ENCODE measurements around the gene SRSF8. TPM values are rescaled to one million over a fixed set of nuclear protein-coding genes. Genes with fewer than 3 reads are reported as not detected.

The SRSF8 gene
- total and polyA plus RNA-seq, 4 donors = 22.6 to 49.0 (median 32.7) TPM

DNA sequence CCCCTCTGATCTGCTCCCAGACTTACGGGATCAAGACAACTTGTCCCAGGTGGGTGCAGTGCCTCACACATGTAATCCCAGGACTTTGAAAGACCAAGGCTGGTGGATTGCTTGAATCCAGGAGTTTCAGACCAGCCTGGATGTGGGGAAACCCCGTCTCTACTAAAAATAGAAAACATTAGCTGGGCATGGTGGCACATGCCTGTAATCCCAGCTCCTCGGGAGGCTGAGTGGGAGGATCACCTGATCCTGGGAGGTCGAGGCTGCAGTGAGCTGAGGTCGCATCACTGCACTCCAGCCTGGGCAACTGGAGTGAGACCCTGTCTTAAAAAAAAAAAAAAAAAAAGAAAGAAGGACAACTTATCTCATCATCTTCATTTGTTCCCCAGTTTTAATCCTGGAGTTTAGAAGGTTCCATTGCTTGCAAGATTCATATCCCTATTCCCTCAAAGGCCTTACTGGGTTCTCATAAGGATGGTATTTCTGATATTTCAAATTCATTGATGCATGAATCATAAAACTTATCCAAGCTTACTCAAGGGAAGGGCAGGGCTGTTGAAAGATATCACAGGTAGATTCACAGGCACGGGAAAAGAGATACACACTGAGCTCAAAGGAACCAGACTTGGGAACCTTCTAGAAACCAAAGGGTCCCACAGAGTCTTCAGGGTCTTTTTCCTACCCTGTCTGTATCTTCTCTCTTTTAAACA, 37.6 kb downstream of the SRSF8 start:
- ATAC-seq (ENCODE audit: insufficient read depth, low FRiP score) (no peak), DNase-seq (no peak)
- no peak for TF ChIP-seq CTCF (IDR thresholded peaks at IDR 0.05; ENCODE audit: control extremely low read depth, extremely low read depth)
- WGBS, 2 donors = 92% methylated on average over 6 of the region's 6 CpGs
- Histone ChIP-seq H3K27ac (ENCODE audit: low read depth in 1 of 2, low read length in 1 of 2) (no peak overlapping the region), H3K4me3 (no peak overlapping the region), H3K36me3 (ENCODE audit: control insufficient read depth in 4 of 4, insufficient read depth in 4 of 4, low read length in 4 of 4) (no peaks in the 10 kb centered on the region), H3K4me1 (ENCODE audit: control insufficient read depth in 5 of 5, insufficient read depth in 5 of 5, low read length in 5 of 5) (peaks cover 0 to 10% (median 4%) of the 10 kb centered on the region in 5 donors), H3K9me3 (ENCODE audit: control insufficient read depth in 4 of 4, insufficient read depth in 3 of 4, low read length in 3 of 4) (no peaks in the 10 kb centered on the region), H3K9ac (ENCODE audit: insufficient read depth in 1 of 2, low read length in 2 of 2) (no peak overlapping the region), H3K27me3 (ENCODE audit: control insufficient read depth in 3 of 3, insufficient read depth in 3 of 3, low read length in 2 of 3) (no peaks in the 10 kb centered on the region)

DNA sequence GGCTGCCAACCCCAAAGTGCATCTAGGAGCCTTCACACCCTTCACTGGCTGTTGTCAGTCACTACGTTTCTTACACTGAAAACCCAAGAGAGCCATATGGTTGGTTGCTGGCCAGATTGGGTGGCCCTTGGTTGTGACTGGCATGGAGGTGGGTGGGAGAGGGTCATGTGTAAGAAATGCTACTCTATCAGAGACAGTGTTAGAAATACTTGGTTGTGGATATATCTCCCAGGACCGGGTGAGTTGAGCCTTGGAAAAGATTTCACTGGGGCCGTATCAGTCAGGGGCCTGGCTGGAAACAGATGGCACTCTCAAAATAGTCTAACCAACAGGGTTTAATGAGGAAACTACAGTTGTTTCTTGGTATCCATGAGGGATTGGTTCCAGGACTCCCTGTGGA, 38.1 kb downstream of the SRSF8 start:
- no peak for TF ChIP-seq CTCF (IDR thresholded peaks at IDR 0.05; ENCODE audit: control extremely low read depth, extremely low read depth)
- WGBS, 2 donors = 92 to 96% methylated on average over 3 of the region's 3 CpGs

GRCh38 chr11:95108159-95108611, 41.5 kb downstream of the SRSF8 start:
- no peaks in the 10 kb centered on the region for H3K27me3 ChIP-seq (ENCODE audit: control insufficient read depth in 3 of 3, insufficient read depth in 3 of 3, low read length in 2 of 3)
- H3K4me3 ChIP-seq = no peak overlapping the region
- no peaks in the 10 kb centered on the region for H3K9me3 ChIP-seq (ENCODE audit: control insufficient read depth in 4 of 4, insufficient read depth in 3 of 4, low read length in 3 of 4)
- H3K27ac ChIP-seq (ENCODE audit: low read depth in 1 of 2, low read length in 1 of 2) = peak overlapping the region; percentile 22 to 72
- ATAC-seq (ENCODE audit: insufficient read depth, low FRiP score) (peak; percentile 79), DNase-seq (peak in 1 of 3 donors; percentile 24)
- H3K4me1 ChIP-seq (ENCODE audit: control insufficient read depth in 5 of 5, insufficient read depth in 5 of 5, low read length in 5 of 5) = peaks cover 0 to 15% (median 4%) of the 10 kb centered on the region in 5 donors
- H3K9ac ChIP-seq (ENCODE audit: insufficient read depth in 1 of 2, low read length in 2 of 2) = no peak overlapping the region
- TF ChIP-seq CTCF (IDR thresholded peaks at IDR 0.05; ENCODE audit: control extremely low read depth, extremely low read depth) = no peak
- 27 to 43% methylated on average over 9 of the region's 9 CpGs for WGBS, 2 donors
- peaks cover 0 to 3% (median 0%) of the 10 kb centered on the region in 4 donors for H3K36me3 ChIP-seq (ENCODE audit: control insufficient read depth in 4 of 4, insufficient read depth in 4 of 4, low read length in 4 of 4)

More for the DNA sequence above, 38.1 kb downstream of the SRSF8 start:
- Histone ChIP-seq H3K4me1 (ENCODE audit: control insufficient read depth in 5 of 5, insufficient read depth in 5 of 5, low read length in 5 of 5) (peaks cover 0 to 13% (median 4%) of the 10 kb centered on the region in 5 donors), H3K4me3 (no peak overlapping the region), H3K27ac (ENCODE audit: low read depth in 1 of 2, low read length in 1 of 2) (no peak overlapping the region), H3K9ac (ENCODE audit: insufficient read depth in 1 of 2, low read length in 2 of 2) (no peak overlapping the region), H3K27me3 (ENCODE audit: control insufficient read depth in 3 of 3, insufficient read depth in 3 of 3, low read length in 2 of 3) (no peaks in the 10 kb centered on the region), H3K9me3 (ENCODE audit: control insufficient read depth in 4 of 4, insufficient read depth in 3 of 4, low read length in 3 of 4) (no peaks in the 10 kb centered on the region), H3K36me3 (ENCODE audit: control insufficient read depth in 4 of 4, insufficient read depth in 4 of 4, low read length in 4 of 4) (peaks cover 0 to 3% (median 0%) of the 10 kb centered on the region in 4 donors)
- no peak for DNase-seq
- no peak for ATAC-seq (ENCODE audit: insufficient read depth, low FRiP score)

Data from lung (tissue), 12 donors.